LNCaP clone FGC (cell line): ENCODE data around the gene ITPR1.

ENCODE experiments used
- DNase-seq: peaks from one replicate; pipeline ENCODE4 v3.0.0-alpha.2; 2011; ENCODE audit warnings: low read depth
- H3K4me3 ChIP-seq: 2 replicates; pipeline ENCODE4 v1.5.1; 2011; ENCODE audit warnings: mild to moderate bottlenecking, low read depth, low read length, control low read depth
- TF ChIP-seq, protein P1 (sequence below): IDR thresholded peaks from 2 replicates; pipeline ENCODE4 v1.5.1; 2012; ENCODE audit warnings: mild to moderate bottlenecking; ENCODE audit not compliant: control insufficient read depth, insufficient read depth; ENCODE audit errors: extremely low read depth

The ITPR1 gene

DNA sequence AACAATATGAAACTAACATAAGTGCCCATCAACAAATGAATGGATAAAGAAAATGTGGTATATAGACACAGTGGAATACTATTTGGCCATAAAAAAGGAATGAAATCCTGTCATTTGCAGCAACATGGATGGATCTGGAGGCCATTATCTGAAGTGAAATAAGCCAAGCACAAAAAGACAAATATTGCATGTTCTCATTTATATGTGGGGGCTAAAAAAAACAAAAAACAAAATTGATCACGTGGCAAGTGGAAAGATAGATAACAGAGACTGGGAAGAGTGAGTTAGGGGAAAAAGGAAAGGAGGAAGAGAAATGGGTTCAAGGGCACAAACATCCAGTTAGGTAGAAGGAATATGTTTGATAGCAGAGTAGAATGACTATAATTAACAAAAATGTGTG, 330.2 kb downstream of the ITPR1 start:
- H3K4me3 ChIP-seq = no peak overlapping the region
- no peak for DNase-seq
- TF ChIP-seq, protein P1, sequence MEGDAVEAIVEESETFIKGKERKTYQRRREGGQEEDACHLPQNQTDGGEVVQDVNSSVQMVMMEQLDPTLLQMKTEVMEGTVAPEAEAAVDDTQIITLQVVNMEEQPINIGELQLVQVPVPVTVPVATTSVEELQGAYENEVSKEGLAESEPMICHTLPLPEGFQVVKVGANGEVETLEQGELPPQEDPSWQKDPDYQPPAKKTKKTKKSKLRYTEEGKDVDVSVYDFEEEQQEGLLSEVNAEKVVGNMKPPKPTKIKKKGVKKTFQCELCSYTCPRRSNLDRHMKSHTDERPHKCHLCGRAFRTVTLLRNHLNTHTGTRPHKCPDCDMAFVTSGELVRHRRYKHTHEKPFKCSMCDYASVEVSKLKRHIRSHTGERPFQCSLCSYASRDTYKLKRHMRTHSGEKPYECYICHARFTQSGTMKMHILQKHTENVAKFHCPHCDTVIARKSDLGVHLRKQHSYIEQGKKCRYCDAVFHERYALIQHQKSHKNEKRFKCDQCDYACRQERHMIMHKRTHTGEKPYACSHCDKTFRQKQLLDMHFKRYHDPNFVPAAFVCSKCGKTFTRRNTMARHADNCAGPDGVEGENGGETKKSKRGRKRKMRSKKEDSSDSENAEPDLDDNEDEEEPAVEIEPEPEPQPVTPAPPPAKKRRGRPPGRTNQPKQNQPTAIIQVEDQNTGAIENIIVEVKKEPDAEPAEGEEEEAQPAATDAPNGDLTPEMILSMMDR = no peak

DNA sequence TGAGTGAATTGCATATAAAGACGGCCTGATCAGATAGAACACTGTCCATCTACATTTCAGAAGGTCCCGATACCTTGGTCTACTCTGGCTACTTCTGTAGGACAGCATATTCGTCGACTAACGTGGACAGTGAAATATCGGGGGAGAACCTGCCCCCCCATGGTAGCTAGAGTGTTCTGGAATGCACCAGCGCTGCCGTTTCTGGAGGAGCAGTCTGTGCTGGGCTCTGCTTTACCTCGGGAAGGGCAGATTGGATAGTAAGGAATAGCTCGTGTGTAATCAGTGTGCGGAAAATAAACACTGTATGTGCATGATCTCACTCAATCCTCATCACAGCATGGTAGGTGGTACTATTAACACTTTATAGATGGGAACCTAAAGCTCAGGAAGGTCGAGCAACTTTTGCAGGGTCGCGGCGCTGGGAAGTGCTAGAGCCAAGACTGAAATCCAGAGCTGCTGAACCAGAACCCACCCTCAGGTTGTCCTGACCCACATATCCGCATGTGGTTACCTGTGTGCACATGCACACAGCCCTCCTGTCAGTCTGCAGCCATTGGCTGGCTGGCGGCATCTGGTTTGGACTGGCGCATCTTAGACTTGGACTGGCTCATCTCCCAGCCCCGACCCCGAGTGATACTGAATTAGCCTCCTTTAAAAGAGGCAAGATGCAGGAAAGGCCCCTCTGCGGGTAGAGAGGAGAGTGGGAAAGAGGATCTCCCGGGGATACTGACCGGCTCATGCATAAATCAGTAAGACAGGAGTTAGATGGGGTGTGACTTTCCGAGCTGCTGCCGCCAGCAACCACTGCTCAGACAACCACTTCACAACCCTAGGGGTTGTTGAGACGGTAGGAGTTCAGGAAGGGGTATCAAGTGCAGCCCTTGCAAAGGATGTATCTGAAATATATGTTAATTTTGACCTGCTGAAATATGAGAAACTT, 331.1 kb downstream of the ITPR1 start:
- DNase-seq = no peak
- no peak overlapping the region for H3K4me3 ChIP-seq
- TF ChIP-seq, protein P1 = no peak

DNA sequence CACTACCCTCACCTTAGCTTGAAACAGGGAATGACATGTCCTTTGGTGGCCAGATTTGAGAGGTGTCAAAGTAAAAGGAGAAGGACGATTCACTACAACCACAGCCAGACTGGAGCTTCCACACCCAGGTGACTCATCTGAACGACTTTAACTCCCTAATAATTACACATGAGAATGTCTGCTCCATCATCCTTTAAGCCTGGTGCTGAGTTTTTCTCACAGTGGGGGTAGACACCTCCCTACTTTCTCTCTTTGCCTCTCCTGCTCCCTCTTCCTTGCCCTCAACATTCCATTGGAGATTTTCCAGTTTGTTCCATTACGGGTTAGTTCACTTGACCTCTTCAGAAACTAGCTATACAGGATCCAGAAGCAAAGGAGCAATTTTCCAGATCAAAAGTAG, 331.8 kb downstream of the ITPR1 start:
- TF ChIP-seq, protein P1 = no peak
- H3K4me3 ChIP-seq = no peak overlapping the region
- DNase-seq = no peak

DNA sequence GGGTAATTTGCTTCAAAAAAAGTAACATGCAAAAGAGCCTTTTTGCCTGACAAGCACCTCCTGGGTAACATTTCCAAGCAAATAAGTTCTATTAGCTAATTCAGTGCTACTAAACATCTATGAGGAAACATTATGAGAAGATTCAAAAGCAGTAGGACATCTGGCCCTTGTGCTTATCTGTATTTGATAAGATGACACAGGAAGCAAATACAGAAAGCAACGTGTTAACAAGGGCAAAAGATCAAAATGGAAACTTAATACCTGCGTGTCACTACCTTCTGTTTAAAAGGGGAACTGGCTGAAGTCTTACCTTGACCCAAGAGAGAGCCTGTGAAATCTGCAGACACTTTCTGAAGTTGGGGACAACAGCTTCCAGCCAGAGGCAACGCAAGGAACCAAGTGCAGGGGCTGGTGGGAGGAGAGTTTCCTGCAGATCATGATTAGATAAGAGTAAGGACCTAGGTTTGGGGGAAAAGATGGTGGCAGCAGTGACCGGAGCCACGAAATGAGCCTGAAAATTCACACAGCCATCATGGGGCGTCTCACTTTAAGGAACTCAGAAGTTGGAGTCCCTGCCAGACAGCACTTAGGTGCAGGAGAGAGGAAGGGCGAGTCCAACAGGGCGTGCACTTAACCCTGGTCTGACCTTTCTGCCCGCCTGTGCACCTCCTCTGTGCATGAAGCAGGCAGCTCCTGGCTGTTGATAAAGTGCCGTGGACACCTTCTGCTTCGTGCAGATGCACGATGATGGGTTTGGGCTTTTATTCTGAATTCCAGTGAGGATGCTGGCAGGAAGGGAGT, 332.5 kb downstream of the ITPR1 start:
- TF ChIP-seq, protein P1 = no peak
- H3K4me3 ChIP-seq = no peak overlapping the region
- DNase-seq = no peak

DNA sequence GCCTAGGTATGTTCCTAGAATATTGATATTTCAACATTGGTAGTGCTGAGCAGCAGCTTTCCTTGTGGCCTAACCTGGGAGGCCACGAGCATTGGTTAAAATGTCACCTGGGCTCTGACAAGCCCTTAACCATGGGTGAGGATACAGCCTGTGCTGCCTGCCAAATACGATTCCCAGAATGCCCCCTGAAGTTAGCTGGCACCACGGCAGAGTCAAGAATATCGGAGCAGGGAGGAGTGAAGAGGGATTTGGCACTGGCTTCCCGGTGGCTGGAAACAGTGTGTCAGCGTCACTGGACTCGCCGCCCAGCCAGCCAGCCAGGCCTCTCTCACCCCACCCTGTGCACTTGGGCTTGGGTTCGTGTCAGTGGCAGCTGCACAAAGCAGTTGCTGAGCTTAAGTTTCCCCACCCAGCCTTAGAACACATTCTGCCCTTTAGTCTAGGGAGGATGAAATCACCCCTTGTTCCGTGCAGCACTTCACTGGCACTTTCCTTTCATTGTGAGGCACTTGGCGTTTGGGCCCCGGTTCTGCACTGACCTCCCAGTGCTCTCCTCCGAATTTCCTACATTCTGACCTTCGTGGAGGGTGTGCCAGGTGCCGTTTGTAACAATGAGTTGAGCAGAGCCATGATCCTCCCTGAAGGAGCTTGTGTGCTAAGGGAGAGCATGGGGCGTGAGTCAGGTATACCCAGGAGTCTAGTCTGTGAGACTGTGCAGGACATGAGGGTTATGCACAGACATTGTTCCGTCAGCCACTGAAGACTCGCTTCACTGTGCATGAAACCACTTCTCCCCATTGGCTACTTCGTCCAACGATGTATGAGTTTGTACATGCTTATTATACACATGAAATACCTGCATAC, 333.3 kb downstream of the ITPR1 start:
- no peak for DNase-seq
- TF ChIP-seq, protein P1 = no peak
- H3K4me3 ChIP-seq = no peak overlapping the region

DNA sequence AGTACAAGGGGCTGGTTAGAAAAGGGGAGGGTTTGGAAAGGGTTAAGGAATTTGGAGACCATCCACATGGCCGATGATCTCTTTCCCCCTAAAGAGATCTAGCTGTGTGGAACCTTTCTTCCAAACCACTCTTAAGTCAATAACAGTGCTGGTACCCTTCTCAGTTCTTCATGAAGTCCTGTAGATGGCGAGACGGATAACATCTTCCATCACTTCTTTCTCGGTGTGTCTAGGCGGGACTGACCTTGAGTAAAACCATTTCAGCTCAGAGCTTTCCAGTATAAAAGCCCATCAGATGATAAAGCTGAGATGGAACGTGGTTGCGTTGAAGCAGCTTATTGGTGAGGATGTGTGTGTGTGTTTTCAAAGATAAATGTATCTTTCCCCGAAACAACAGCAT, 334.6 kb downstream of the ITPR1 start:
- TF ChIP-seq, protein P1 = no peak
- DNase-seq = no peak
- no peak overlapping the region for H3K4me3 ChIP-seq
